ENCODE results near the gene ARHGEF2.
"Not testable (repeated sequence)": the region's sequence is repeated elsewhere in the genome, so short reads cannot be mapped to it uniquely, and the experiment has no call there.

ARHGEF2 gene

DNA sequence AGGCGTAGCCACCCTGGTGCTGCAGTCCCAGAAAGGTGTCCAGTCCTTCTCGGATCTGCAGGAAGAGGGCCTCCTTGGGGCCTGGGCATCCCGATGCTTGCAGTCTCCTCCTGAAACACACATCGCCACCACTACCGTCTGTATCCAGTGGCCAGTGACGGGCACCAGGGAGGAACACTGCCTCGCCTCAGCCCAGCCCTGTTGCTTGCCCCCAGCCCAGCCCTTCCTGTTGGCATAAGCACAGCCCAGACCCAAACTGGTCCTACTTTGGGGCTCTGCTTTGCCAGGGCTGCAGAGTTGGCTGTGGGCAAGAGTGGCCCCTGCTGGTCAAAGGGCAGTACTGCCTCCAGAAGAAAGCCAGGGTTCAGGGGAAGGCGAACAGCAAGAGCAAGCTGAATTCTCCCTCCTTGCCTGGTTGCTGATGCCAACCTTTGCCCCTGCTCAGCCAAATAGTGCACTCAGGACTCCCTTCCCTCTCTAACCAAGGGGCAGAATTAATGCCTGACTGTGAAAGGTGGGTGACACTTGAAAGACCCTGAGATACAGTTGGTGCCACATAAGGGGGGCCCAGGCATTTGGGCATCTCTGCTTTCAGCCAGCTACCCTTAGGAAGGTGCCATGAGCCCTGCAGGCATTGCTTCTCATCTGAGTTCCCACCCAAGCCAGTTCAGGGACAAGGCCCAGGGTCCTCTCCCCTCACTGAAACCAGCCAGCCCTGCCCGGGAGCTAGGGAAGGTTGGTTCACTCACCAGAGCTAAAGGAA, 11.1 kb upstream of the ARHGEF2 start:
- peak; percentile 42 for DNase-seq

DNA sequence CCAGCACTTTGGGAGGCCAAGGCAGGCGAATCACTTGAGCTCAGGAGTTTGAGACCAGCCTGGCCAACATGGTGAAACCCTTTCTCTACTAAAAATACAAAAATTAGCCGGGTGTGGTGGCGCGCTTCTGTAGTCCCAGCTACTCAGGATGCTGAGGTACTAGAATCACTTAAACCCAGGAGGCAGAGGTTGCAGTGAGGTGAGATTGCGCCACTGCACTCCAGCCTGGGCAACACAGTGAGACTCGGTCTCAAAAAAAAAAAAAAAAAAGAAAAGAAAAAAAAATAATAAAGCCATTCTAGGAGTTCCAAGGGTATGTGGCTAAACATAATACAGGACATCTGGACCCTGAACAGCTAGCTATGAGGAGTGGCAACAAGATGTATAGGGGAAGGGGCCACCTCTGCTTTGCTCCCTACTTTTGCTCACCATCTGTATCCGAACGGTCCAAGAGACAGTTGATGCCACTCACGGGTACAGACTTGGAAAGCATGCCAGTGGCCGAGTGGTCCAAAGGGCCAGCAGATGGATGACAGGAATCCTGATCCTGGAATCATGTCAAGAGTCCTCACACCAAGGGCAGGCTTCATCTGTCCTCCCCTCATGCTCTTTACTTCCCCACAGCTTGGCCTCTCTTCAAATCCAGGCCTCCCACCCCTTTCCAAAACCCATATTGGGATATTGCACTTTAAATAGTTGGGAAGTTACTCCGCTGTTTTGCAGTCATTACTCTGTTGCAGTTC, 6.7 kb upstream of the ARHGEF2 start:
- DNase-seq, result not testable (repeated sequence)

DNA sequence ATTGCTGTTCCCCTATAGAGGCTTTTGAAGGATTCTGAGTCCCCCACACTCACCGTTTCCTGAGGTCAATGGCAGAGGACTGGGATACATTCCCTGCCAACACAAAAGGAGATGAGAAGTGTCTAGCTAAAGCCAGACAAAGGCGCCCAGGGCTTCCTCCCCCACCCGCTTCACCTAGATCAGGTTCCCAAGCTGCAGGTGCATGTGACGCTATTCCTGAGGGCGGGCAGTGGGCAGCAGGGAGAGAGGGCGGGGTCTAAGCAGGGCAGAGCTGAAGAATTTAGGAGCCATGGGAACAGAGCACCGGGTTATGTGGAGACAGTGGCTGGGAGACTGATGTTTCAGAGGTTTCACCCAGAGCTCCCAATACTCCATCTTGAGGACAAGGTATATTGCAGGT, 6.0 kb upstream of the ARHGEF2 start:
- no peak for DNase-seq

DNA sequence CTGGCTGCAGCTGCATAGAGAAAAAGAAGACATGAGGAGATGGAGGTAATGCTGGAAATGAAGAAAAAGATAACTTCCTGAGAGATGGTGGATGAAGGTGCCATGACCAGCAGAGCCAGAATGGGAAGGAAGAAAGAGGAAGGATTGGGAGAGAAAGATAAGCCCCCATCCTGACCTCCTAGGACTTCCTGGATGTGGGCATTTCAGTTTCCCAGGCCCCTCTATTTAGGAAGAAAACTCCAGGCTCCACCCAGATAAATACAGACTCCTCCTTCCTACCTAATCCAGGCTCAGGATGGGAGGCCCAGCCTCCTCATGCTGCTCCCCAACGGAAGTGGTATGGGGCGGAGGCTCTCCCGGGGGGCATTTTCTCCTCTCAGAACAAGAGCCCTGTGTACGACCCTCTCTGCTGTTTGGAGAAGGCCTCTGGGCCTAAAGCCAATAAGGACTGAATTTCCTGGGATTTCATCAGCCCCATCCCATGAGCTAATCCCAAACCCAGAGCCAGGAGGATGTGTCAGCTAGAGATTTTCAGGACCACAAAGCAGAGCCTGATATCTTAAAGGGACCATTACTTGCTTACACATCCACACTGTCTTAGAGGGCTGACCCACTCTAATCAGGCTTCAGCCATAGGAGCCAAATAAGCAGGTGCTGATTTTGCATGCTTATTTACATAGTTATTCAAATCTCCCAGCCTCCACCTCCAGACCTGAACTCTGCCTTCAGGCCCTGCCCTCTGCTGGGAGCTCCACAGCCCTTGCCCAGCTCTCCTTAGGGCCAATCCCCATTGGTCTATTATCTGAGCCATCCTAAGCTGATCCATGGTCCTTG, 5.1 kb upstream of the ARHGEF2 start:
- peak; percentile 91 for DNase-seq

DNA sequence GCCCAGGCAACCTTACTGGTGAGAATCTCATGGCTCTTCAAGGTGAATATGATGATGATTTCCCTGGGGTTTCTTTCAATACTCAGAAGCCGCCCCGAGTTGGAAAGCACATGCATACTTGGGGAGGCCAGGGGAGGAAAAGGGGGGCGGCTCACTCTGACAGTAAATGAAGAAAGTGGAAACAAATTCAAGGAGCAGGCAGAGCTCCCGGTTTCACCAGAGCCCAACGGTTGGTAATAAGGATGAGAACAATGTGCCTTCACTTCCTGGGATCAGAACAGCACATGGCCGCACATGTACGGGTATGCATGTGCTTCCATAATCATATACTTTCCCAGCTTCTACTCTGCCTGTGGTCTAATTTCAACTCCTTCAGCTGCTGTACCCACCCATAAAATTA, 3.8 kb upstream of the ARHGEF2 start:
- no peak for DNase-seq

DNA sequence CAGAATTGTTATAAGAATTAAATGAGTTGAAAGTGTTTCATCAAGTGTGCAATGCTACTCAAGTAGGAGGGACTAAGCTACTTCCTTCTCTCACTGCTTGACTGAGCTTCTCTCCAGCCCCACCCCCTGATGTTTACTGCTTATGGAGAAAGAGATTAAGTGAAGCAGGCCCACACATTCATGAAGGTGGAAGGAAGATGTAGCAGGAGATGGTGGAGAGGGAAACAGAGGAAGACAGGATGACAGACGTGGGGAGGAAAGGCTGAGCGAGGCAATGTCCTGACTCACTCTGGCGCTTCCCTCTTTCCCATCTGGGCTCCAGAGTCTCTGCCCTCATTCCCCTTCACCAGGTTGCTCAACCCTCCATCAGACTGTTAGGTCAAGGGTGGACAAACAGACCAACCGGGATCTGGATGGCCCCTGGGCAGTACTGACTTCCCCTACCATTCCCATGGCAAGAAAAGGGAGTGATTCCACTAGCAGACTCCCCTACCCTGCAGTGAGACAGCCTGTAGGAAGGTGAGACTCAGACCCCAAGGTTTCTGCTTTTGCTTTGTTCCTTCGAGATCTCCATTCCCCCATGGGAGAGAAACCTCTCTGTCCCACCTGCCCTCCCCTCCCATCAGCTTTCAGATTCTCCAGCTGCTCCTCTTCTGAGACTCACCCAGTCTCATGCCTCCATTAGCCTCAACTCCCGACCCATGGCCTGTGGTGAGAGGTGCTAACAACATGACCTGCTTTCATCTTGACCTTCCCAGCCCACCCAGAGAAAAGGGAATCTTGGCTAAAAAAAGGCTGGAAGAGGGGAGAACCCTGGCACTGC, 3.1 kb upstream of the ARHGEF2 start:
- no peak for DNase-seq

DNA sequence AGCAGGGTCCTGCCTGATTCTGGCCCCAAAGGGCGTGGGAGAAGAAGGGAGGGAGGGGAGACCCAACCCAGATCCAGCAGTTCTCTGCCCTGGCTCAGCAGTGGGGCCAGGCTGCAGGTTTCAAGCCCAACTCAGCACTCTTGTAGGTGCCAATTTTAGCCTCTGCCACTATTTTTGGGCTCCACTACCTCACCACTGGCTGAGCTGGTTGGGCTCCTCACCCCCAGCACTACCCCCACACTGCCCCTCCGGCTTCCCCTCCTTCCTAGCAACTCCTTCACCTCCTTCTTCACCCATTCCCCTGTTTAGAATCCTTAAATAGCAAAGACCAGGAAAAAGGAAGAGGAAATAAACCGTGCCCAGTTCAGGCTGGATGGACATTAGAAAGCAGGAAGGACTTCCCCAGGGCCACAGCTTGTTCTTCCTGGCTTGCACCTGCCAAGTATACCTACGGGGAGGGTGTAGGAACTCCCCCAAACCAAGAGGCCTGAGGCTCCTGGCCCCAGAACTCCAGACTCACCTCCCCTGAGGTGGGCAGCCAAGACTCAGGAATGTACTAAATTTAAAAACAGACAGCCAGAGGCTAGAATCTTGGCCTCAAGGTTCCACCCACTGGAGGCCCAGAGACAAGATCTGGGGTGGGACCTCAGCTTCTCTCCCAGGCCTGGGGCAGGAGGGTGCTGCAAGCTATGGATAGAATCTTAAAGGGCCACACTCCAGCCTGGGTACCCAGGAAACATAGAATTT, 1.4 kb upstream of the ARHGEF2 start:
- DNase-seq, result no peak

DNA sequence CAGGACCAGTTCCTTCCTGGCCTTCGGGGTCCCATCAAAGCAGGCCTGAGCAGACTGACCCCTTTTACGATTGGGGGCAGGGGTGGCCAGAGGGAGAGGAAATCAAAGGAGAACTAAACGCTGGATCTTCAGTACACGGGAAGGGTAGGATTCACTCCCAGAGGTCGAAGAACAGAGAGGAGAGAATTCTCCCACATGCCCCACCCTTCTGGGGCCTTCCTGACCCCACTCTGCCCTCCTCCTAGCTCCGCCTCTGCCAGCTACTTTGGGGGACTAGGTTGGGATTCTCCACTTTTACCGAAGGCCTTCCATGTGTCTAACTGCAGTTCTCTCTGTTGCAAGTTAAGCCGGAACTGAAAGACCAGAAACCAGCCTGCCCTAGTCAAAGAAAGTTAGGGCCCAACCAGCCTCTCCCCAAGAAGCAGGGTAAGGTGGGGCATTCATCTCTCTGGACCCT, 654 bp upstream of the ARHGEF2 start:
- no peak for DNase-seq

DNA sequence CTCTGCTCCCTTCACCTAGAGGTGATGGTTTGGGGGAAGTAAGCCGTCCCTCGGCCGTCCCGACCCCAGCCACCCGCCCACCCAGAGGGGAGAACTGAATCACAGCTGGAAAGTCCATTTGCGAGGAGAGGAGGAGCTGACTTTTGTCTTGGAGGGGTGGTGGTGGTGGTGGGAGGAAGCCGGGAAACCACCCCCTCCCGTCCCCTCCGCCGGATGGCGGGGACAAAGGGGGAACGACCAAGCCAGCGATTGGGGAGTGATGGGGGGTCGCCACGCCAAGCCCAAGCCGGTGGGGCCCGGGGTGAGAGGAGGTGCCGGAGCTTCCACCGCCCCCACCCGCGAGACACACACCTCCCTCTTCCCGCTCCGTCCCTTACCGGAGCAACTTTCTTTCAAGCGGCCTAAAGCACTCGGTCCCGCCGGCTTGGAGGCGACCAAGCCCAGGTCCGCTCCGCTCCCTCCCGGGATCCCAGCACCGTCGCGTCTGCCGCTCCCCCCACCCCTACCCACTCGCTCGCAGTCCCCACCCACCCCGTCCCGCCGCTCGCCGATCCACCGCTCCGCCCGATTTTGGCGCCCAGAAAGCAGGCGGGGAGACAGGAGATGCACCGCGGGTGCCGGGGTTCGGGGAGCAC, 540 bp downstream of the ARHGEF2 start:
- no peak for DNase-seq

DNA sequence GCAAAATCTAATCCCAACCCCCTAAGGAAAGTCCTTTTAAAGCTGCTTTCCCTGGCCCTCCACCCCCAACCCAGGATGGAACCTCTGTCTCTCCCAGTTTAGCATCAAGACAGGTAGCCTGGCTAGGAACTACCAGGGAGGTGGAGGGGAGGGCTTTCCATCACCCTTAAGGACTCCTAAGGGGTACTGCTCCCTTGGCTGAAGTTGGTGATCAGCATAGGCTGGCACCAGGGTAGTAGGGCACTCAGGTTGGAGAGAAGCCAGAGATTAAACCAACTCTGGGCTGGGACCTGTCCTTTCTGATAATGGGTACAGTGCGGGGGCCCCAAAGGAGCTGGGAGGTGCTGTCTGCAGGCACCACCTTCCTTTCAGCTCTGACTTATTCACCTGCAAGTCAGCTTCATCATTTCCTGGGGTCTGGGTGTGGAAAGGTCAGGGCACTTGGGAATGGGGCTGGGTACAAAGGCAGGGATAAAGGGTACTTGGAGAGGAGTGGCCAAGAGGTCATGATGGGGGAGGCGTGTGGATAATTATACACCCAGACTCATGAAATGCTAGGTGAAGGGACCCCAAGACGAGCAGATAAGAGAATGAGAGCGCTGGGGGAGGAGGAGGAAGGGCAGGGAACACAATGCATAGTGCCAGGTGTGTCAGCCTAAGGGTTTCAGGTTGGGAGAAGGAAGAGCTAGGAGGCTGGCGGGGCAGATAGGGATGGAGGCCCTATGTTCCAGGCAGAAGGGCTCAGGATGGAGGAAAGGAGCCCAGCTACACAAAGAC, 1.2 kb downstream of the ARHGEF2 start:
- DNase-seq, result no peak

DNA sequence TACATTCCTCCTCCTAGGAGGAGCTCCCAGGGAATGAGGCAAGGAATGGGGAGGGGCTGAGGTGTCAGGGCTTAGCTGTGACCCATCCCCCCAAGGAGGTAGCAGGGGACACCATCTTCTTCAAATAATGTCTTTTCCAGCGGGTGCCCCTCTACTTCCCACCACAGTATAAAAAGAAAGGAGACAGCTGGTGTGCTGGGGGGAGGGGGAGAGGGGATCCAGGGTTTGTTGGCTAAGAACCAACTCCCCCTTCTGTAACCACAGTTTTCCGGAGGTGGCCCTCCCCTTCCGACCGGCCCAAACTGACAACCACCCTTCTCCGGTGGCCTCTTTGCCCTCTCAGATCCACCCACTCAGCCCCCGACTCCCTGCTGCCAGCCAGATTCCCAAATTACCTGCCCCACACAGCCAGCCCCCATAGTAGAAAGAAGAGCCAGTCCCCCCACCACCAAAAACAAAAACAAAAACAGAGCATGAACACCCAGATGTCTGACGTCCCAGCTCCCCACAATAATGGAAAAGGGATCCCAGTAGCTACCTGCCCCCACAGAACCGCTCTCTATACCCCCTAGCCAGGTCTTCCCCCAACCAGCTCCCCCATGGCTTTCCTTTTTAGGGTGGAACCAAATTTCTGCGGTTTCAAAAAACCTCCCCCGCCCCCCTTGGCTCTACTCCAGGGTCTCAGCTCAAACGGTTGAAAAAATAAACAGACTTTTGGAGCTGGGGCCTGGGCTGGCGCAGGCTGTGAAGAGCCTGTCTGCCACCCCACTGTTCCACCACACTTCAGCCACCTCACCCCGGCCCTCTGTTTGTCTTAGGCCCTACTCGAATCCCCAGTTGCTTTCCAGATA, 2.1 kb downstream of the ARHGEF2 start:
- DNase-seq, result no peak

DNA sequence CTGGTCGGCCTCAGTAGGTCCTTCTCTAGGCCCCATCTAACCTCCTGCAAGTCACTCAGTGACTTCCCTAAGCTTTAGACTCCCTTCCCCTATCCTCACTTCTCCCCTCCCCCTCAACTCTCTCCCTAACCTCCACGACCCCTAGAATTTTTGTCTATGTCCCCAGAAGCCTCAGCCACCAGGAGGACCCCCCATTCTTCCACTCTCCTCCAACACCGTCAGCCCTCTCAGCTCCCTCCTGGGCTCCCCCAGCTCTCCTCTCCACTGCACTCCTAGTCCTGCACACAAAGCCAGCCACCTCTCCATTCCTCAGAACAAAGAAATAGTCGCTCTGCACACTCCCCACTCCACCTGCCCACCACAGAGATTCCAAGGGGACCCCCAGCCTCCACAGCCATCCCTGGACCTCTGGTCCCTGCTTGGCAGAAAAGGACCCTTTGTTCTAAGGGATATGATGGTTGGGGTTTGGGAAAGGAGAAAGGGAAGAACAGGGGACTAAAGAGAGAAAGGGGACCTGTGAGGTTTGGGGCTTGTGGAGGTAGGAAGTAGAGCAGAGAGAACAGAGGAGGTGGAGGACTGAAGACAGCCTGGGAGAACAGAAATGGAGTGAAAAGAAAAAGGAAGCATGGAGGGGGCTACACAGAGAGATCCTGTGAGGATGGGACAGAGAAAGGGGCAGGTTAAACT, 2.8 kb downstream of the ARHGEF2 start:
- DNase-seq, result no peak

DNA sequence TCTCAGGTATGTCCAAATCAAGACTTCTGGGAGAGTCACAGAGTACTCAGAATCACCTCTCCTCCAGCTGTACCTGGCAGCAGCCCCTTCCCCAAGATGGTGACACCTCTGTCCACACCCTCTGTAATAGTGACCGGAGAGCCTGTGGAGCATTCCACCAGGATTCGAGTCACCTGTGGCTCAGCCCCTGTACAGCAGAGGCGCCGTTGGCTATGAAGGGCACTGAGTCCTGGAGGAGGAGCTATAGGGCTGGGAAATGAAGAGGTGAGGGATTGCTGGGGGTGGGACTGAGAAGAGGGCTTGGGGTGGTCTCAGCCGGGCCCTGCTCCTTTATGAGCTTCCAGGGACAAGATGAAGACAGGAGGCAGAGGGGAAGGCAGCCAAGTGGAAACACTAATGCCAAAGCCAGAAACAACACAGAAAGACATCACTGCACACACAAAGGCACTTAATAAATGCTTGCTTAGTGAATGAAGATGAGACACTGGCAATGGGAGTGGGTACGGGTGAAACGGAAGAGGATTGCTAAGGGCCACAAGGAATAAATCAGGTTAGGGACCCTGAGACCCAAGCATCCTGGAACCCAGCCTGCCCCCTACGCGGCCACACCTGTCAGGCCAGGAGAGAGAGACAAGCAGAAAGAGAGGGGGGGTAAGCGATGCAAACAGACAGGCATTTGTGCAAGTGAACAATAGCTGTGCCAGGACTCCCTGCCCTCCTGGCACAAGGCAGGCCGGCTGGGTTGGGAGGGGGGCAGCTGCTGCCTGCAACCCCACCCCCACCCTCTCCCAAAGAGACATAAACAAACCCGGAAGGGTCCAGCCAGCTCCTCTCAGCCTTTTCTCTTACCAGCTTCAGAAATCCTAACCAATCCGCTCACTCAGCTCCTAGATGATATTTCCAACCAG, 3.9 kb downstream of the ARHGEF2 start:
- no peak for DNase-seq

DNA sequence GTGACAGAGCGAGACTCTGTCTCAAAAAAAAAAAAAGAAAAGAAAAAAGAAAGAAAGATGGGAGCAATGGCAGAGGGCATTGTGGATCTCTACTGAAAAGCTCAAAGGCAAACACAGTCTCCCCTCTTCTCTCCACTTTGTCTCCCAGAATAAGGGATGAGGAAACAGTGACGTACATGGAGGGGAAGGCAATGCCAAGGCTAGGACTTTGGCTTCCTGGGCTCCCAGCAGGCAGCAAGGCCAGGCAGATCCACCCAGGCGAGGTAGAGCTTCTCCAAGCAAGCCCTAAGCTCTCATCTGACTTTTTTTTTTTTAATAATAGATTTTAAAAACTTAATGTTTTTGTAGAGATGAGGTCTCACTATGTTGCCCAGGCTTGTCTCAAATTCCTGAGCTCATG, 4.6 kb downstream of the ARHGEF2 start:
- DNase-seq, result no peak

DNA sequence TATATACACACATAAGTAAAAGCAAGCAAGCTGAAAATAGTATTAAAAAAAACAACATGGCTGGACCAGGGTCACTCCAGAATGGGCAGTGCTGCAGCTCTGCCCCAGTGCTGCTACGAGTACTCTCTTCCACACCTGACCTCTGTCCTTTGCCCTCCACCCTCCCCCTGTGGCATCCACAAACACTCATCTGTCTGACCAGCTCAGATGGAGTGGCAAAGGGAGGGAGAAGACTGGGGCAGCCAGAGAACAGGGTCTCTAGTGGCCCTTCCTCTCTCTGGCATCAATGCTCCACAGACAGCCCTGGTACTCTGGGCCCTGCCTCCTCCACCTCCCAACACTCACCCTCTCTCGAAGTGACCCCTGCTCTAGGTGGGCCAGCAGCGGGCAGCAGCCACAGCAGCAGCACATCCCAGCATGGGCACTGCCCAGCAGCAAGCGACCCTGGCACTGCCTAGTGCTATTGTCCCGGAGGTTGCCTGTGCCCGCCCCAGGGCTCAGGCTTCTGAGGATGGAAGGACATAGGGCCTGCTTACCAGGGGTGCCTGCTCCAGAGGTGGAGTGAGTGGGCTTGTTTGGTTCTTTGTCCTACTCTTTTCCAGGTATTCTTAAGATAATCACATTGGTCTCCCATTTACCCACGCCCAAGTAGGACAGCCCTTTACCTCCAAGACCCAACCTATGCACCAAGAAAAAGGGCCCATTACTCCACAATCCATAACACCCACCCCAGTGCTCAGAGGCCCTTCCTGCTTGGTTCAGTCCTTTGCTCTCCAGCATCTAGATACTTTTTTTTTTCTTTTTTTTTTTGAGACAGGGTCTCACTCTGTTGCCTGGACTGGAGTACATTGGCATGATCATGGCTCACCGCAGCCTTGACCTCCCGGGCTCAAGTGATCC, 6.2 kb downstream of the ARHGEF2 start:
- DNase-seq, result no peak

DNA sequence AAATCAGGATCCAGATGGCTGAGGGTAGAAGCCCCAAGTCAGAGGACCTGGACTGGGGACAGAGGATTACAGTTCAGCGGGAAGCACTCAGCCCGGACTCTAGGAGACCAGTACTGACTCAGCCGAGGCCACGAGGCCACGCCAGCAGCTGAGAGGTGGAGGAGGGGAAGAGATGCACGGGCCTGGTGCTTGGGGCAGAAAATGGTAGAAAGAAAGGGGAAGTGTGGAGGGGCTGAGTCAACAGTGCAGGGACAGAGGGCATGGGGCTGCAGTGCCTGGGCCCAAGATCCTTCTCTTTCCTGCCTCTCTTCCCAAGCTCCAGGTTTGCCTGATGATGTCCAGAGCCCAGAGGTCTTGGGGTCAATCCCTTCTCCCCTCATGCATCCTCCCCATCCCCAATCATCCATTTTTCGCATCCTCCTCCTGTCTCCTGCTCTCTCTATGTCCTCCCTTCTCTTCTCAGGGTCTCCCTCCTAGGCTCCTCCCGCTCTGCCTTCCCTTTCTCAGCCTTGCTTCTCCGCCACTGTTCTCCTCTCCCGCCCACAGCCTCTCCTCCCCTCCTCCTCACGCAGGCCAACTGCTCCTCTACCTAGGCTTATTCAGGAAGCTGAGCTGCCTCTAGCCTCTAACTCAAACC, 7.7 kb downstream of the ARHGEF2 start:
- DNase-seq, result peak; percentile 65
